Measurements from ENCODE around the gene SPACDR. TPM values are rescaled to one million over a fixed set of nuclear protein-coding genes. Genes with fewer than 3 reads are reported as not detected.

Gene SPACDR
- total and polyA plus RNA-seq, 9 of the 15 experiments (the other 6 are each of a cell fraction or from before 2014, with no cell fraction given) = 0.07 to 0.55 (median 0.14) TPM; not detected in 1

DNA sequence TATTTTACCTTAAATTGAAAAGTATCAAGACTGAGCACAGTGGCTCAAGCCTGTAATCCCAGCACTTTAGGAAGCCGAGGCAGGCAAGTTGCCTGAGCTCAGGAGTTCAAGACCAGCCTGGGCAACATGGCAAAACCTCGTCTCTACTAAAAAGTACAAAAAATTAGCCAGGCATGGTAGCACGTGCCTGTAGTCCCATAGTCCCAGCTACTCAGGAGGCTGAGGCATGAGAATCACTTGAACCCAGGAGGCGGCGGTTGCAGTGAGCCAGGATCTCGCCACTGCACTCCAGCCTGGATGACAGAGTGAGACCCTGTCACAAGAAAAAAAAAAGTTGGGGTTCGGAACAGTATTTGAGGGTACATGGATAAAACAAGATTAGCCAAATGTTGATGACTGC lies 24.8 kb downstream of the SPACDR start (continued):
- TF ChIP-seq, protein P1, sequence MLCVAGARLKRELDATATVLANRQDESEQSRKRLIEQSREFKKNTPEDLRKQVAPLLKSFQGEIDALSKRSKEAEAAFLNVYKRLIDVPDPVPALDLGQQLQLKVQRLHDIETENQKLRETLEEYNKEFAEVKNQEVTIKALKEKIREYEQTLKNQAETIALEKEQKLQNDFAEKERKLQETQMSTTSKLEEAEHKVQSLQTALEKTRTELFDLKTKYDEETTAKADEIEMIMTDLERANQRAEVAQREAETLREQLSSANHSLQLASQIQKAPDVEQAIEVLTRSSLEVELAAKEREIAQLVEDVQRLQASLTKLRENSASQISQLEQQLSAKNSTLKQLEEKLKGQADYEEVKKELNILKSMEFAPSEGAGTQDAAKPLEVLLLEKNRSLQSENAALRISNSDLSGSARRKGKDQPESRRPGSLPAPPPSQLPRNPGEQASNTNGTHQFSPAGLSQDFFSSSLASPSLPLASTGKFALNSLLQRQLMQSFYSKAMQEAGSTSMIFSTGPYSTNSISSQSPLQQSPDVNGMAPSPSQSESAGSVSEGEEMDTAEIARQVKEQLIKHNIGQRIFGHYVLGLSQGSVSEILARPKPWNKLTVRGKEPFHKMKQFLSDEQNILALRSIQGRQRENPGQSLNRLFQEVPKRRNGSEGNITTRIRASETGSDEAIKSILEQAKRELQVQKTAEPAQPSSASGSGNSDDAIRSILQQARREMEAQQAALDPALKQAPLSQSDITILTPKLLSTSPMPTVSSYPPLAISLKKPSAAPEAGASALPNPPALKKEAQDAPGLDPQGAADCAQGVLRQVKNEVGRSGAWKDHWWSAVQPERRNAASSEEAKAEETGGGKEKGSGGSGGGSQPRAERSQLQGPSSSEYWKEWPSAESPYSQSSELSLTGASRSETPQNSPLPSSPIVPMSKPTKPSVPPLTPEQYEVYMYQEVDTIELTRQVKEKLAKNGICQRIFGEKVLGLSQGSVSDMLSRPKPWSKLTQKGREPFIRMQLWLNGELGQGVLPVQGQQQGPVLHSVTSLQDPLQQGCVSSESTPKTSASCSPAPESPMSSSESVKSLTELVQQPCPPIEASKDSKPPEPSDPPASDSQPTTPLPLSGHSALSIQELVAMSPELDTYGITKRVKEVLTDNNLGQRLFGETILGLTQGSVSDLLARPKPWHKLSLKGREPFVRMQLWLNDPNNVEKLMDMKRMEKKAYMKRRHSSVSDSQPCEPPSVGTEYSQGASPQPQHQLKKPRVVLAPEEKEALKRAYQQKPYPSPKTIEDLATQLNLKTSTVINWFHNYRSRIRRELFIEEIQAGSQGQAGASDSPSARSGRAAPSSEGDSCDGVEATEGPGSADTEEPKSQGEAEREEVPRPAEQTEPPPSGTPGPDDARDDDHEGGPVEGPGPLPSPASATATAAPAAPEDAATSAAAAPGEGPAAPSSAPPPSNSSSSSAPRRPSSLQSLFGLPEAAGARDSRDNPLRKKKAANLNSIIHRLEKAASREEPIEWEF (CRISPR knock-in tag; IDR thresholded peaks at IDR 0.05) = peak; percentile 20; the same call in 1 of the 2 replicates
- TF ChIP-seq, protein P2, sequence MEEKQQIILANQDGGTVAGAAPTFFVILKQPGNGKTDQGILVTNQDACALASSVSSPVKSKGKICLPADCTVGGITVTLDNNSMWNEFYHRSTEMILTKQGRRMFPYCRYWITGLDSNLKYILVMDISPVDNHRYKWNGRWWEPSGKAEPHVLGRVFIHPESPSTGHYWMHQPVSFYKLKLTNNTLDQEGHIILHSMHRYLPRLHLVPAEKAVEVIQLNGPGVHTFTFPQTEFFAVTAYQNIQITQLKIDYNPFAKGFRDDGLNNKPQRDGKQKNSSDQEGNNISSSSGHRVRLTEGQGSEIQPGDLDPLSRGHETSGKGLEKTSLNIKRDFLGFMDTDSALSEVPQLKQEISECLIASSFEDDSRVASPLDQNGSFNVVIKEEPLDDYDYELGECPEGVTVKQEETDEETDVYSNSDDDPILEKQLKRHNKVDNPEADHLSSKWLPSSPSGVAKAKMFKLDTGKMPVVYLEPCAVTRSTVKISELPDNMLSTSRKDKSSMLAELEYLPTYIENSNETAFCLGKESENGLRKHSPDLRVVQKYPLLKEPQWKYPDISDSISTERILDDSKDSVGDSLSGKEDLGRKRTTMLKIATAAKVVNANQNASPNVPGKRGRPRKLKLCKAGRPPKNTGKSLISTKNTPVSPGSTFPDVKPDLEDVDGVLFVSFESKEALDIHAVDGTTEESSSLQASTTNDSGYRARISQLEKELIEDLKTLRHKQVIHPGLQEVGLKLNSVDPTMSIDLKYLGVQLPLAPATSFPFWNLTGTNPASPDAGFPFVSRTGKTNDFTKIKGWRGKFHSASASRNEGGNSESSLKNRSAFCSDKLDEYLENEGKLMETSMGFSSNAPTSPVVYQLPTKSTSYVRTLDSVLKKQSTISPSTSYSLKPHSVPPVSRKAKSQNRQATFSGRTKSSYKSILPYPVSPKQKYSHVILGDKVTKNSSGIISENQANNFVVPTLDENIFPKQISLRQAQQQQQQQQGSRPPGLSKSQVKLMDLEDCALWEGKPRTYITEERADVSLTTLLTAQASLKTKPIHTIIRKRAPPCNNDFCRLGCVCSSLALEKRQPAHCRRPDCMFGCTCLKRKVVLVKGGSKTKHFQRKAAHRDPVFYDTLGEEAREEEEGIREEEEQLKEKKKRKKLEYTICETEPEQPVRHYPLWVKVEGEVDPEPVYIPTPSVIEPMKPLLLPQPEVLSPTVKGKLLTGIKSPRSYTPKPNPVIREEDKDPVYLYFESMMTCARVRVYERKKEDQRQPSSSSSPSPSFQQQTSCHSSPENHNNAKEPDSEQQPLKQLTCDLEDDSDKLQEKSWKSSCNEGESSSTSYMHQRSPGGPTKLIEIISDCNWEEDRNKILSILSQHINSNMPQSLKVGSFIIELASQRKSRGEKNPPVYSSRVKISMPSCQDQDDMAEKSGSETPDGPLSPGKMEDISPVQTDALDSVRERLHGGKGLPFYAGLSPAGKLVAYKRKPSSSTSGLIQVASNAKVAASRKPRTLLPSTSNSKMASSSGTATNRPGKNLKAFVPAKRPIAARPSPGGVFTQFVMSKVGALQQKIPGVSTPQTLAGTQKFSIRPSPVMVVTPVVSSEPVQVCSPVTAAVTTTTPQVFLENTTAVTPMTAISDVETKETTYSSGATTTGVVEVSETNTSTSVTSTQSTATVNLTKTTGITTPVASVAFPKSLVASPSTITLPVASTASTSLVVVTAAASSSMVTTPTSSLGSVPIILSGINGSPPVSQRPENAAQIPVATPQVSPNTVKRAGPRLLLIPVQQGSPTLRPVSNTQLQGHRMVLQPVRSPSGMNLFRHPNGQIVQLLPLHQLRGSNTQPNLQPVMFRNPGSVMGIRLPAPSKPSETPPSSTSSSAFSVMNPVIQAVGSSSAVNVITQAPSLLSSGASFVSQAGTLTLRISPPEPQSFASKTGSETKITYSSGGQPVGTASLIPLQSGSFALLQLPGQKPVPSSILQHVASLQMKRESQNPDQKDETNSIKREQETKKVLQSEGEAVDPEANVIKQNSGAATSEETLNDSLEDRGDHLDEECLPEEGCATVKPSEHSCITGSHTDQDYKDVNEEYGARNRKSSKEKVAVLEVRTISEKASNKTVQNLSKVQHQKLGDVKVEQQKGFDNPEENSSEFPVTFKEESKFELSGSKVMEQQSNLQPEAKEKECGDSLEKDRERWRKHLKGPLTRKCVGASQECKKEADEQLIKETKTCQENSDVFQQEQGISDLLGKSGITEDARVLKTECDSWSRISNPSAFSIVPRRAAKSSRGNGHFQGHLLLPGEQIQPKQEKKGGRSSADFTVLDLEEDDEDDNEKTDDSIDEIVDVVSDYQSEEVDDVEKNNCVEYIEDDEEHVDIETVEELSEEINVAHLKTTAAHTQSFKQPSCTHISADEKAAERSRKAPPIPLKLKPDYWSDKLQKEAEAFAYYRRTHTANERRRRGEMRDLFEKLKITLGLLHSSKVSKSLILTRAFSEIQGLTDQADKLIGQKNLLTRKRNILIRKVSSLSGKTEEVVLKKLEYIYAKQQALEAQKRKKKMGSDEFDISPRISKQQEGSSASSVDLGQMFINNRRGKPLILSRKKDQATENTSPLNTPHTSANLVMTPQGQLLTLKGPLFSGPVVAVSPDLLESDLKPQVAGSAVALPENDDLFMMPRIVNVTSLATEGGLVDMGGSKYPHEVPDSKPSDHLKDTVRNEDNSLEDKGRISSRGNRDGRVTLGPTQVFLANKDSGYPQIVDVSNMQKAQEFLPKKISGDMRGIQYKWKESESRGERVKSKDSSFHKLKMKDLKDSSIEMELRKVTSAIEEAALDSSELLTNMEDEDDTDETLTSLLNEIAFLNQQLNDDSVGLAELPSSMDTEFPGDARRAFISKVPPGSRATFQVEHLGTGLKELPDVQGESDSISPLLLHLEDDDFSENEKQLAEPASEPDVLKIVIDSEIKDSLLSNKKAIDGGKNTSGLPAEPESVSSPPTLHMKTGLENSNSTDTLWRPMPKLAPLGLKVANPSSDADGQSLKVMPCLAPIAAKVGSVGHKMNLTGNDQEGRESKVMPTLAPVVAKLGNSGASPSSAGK (IDR thresholded peaks at IDR 0.05) = peak; percentile 45
- TF ChIP-seq, protein P3, sequence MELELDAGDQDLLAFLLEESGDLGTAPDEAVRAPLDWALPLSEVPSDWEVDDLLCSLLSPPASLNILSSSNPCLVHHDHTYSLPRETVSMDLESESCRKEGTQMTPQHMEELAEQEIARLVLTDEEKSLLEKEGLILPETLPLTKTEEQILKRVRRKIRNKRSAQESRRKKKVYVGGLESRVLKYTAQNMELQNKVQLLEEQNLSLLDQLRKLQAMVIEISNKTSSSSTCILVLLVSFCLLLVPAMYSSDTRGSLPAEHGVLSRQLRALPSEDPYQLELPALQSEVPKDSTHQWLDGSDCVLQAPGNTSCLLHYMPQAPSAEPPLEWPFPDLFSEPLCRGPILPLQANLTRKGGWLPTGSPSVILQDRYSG (tag; conservative IDR thresholded peaks at IDR 0.05; ENCODE audit: low read depth) = 0 out of 2 replicates have a peak, but pooled peaks have one; percentile 16
- 0 out of 2 replicates have a peak, but pooled peaks have one; percentile 63 for TF ChIP-seq ZNF644 (tag; IDR thresholded peaks at IDR 0.05; ENCODE audit: low read depth)

Measured in K562 (cell line).